ENCODE results near the gene PPARD. TPM values are rescaled to one million over a fixed set of nuclear protein-coding genes. Genes with fewer than 3 reads are reported as not detected.

The PPARD gene
- total RNA-seq, 2 donors from 2014 or later = 15.8 to 38.4 TPM

- Histone ChIP-seq H3K4me3 (no peak overlapping the region), H3K9me3 (no peaks in the 10 kb centered on the region), H3K36me3 (peaks cover 37% of the 10 kb centered on the region), H3K27me3 (replicated peaks; ENCODE audit: insufficient read depth) (no peaks in the 10 kb centered on the region), H3K4me1 (ENCODE audit: control insufficient read depth in 1 of 2, low read depth in 2 of 2) (peaks cover 0 to 14% of the 10 kb centered on the region in 2 donors), H3K27ac (no peak overlapping the region)
- TF ChIP-seq CTCF (IDR thresholded peaks at IDR 0.05) = no peak
- DNase-seq (ENCODE audit: low spot score) (no peak), ATAC-seq (ENCODE audit: insufficient number of reproducible peaks, low FRiP score, low read depth) (no peak)
Observed at GRCh38 chr6:35295521-35296315, 46.6 kb upstream of the PPARD start.

- DNase-seq (ENCODE audit: low spot score) = no peak
- TF ChIP-seq CTCF (IDR thresholded peaks at IDR 0.05) = no peak
- ATAC-seq (ENCODE audit: insufficient number of reproducible peaks, low FRiP score, low read depth) = no peak
- Histone ChIP-seq H3K4me1 (ENCODE audit: control insufficient read depth in 1 of 2, low read depth in 2 of 2) (peaks cover 0 to 14% of the 10 kb centered on the region in 2 donors), H3K27me3 (replicated peaks; ENCODE audit: insufficient read depth) (no peaks in the 10 kb centered on the region), H3K4me3 (peak overlapping the region; percentile 69), H3K9me3 (no peaks in the 10 kb centered on the region), H3K27ac (peak overlapping the region; percentile 10 to 42), H3K36me3 (peaks cover 23% of the 10 kb centered on the region)
Observed at GRCh38 chr6:35296931-35297600, 45.3 kb upstream of the PPARD start.

GRCh38 chr6:35297601-35298481, 44.5 kb upstream of the PPARD start, which contains the start of gene DEF6:
DEF6 (plus strand) TSS chr6:35297818; CDS start chr6:35297857, 39 bp downstream.
- Histone ChIP-seq H3K27me3 (replicated peaks; ENCODE audit: insufficient read depth) (no peaks in the 10 kb centered on the region), H3K9me3 (no peaks in the 10 kb centered on the region), H3K4me3 (peak within 1 kb of the TSS; percentile 69), H3K4me1 (ENCODE audit: control insufficient read depth in 1 of 2, low read depth in 2 of 2) (peaks cover 0 to 14% of the 10 kb centered on the region in 2 donors), H3K36me3 (peaks cover 16% of the 10 kb centered on the region), H3K27ac (peak within 1 kb of the TSS; percentile 10 to 42)
- TF ChIP-seq CTCF (IDR thresholded peaks at IDR 0.05) = peak; percentile 52
- ATAC-seq (ENCODE audit: insufficient number of reproducible peaks, low FRiP score, low read depth) (peak; percentile 39), DNase-seq (ENCODE audit: low spot score) (peak; percentile 38)

GRCh38 chr6:35298625-35299140, 43.7 kb upstream of the PPARD start:
- no peaks in the 10 kb centered on the region for H3K9me3 ChIP-seq
- no peak overlapping the region for H3K27ac ChIP-seq
- ATAC-seq (ENCODE audit: insufficient number of reproducible peaks, low FRiP score, low read depth) (no peak), DNase-seq (ENCODE audit: low spot score) (no peak)
- H3K36me3 ChIP-seq = peaks cover 10% of the 10 kb centered on the region
- peak overlapping the region; percentile 69 for H3K4me3 ChIP-seq
- H3K4me1 ChIP-seq (ENCODE audit: control insufficient read depth in 1 of 2, low read depth in 2 of 2) = peaks cover 0 to 14% of the 10 kb centered on the region in 2 donors
- no peaks in the 10 kb centered on the region for H3K27me3 ChIP-seq (replicated peaks; ENCODE audit: insufficient read depth)
- no peak for TF ChIP-seq CTCF (IDR thresholded peaks at IDR 0.05)

All from thoracic aorta (tissue), 2 donors.